Tibial artery (tissue), 4 donors: ENCODE results near the gene AKAP7.

ENCODE experiments used
- DNase-seq, 2 donors: peaks; one replicate each; pipeline ENCODE4 v3.0.0-alpha.2; 2019
- H3K27ac ChIP-seq, 2 donors: fragments of 200-600 bp; sonication (generic) in 1 of 2; 1 replicate in 1 of 2; 2 replicates in 1 of 2; pipeline ENCODE4 v1.5.1; 2018 to 2019; ENCODE audit warnings: mild to moderate bottlenecking in 1 of 2
- H3K27me3 ChIP-seq, 2 donors: fragments of 200-600 bp; sonication (generic) in 1 of 2; one replicate each; pipeline versions ENCODE4 v1.5.1 to v1.6.0; 2016 to 2019
- H3K36me3 ChIP-seq, 3 donors: fragments of 200-600 bp; sonication (generic) in 2 of 3; one replicate each; pipeline ENCODE4 v1.5.1; 2016 to 2019; ENCODE audit warnings: mild to moderate bottlenecking in 2 of 3
- H3K4me1 ChIP-seq, 4 donors: fragments of 200-600 bp; sonication (generic) in 2 of 4; 1 replicate in 3 of 4; 2 replicates in 1 of 4; pipeline ENCODE4 v1.5.1; 2016 to 2019
- H3K4me3 ChIP-seq, 2 donors: fragments of 200-600 bp; sonication (generic) in 1 of 2; 1 replicate in 1 of 2; 2 replicates in 1 of 2; pipeline ENCODE4 v1.5.1; 2018 to 2019; ENCODE audit warnings: mild to moderate bottlenecking in 2 of 2
- H3K9me3 ChIP-seq, 3 donors: fragments of 200-600 bp; sonication (generic) in 1 of 3; one replicate each; pipeline ENCODE4 v1.5.1; 2016 to 2019
- intact Hi-C: fragments of 100-400 bp; cut with DNase I; formaldehyde crosslinking; loops from one replicate; pipeline ENCODE4 v1.15.0; 2023; ENCODE audit warnings: low total_unique reads
- TF ChIP-seq, protein P1 (sequence below), 2 experiments: fragments of 200-600 bp in 1 of 2; fragments of 450-650 bp in 1 of 2; IDR thresholded peaks; one replicate each; pipeline ENCODE4 v1.5.1; 2017 to 2019; ENCODE audit warnings: antibody characterized with exemption in 2 of 2, mild to moderate bottlenecking in 1 of 2, moderate library complexity in 1 of 2

Gene AKAP7

GRCh38 chr6:131177996-131178395 lies 42.7 kb downstream of the AKAP7 start:
- H3K27ac ChIP-seq: no peak overlapping the region
- H3K4me1 ChIP-seq: no peaks in the 10 kb centered on the region
- peaks cover 0 to 27% (median 18%) of the 10 kb centered on the region in 3 donors for H3K36me3 ChIP-seq
- no peaks in the 10 kb centered on the region for H3K9me3 ChIP-seq
- TF ChIP-seq, protein P1, sequence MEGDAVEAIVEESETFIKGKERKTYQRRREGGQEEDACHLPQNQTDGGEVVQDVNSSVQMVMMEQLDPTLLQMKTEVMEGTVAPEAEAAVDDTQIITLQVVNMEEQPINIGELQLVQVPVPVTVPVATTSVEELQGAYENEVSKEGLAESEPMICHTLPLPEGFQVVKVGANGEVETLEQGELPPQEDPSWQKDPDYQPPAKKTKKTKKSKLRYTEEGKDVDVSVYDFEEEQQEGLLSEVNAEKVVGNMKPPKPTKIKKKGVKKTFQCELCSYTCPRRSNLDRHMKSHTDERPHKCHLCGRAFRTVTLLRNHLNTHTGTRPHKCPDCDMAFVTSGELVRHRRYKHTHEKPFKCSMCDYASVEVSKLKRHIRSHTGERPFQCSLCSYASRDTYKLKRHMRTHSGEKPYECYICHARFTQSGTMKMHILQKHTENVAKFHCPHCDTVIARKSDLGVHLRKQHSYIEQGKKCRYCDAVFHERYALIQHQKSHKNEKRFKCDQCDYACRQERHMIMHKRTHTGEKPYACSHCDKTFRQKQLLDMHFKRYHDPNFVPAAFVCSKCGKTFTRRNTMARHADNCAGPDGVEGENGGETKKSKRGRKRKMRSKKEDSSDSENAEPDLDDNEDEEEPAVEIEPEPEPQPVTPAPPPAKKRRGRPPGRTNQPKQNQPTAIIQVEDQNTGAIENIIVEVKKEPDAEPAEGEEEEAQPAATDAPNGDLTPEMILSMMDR (IDR thresholded peaks at IDR 0.05): no peak
- no peak for DNase-seq
- H3K4me3 ChIP-seq: no peak overlapping the region
- no peaks in the 10 kb centered on the region for H3K27me3 ChIP-seq
- intact Hi-C loops: no loop called here

- Histone ChIP-seq H3K4me1 (no peaks in the 10 kb centered on the region), H3K4me3 (no peak overlapping the region), H3K36me3 (peaks cover 16 to 26% (median 20%) of the 10 kb centered on the region in 3 donors), H3K27ac (no peak overlapping the region), H3K9me3 (no peaks in the 10 kb centered on the region), H3K27me3 (no peaks in the 10 kb centered on the region)
- intact Hi-C loops: no loop called here
- no peak for DNase-seq
- TF ChIP-seq, protein P1 (IDR thresholded peaks at IDR 0.05): no peak
Observed at GRCh38 chr6:131182991-131183425, 47.7 kb downstream of the AKAP7 start.

DNA sequence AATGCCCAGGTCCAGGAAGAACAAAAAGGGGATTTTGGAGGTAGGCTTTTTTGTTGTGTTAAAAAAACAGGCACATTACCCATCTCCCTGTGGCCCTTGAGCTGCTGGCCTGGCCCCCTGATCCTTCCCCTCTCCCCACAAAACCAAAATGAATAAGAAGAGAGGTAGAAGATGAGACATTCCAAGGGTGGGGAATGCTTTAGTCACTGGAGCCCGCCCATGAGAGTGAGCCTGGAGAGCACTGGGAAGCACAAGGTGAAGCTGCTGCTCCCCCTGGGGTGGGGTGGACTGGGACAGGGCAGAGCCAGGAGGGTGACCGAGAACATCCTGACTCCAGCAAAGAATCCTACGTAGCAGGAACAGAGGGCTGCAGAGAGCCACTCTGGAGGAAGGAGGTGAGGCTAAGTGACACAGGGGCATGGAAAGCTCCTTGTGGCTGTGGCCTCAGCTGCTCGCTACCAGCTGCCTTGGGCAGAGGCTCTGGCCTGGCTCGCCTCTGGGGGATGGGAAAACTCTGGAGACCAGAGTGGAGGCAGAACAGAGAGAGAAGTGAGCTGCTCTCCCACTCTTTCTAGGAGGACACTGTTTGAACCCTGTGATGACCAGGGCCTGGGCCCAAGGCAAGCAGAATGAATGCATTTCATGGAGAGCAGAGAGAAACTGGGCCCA lies 48.3 kb downstream of the AKAP7 start:
- DNase-seq: no peak
- Histone ChIP-seq H3K36me3 (peaks cover 11 to 21% (median 20%) of the 10 kb centered on the region in 3 donors), H3K4me1 (no peaks in the 10 kb centered on the region), H3K9me3 (no peaks in the 10 kb centered on the region), H3K27me3 (no peaks in the 10 kb centered on the region), H3K4me3 (no peak overlapping the region), H3K27ac (no peak overlapping the region)
- intact Hi-C loops: no loop called here
- TF ChIP-seq, protein P1 (IDR thresholded peaks at IDR 0.05): no peak

DNA sequence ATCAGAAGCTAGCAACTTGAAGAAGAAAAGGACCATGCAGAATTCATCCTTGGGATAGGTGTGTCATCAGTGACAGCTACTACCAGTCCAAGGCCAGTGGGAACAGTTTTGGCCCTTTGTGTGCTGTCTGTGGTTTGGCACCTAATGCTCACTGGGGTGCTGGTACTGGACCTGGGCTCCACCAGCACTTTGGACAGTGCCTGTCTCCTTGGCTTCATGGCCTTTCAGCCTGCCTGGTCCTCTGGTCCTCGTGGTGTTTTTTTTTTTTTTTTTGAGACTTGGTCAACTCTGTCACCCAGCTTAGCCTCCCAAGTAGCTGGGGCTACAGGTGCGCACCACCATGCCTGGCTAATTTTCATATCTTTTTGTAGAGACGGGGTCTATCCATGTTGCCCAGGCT lies 56.3 kb downstream of the AKAP7 start:
- TF ChIP-seq, protein P1 (IDR thresholded peaks at IDR 0.05): no peak
- intact Hi-C loops: loop anchor here (1.0 kb wide), 1 partner anchor 22 kb away; no protein-coding TSS in a partner anchor
- Histone ChIP-seq H3K4me1 (no peaks in the 10 kb centered on the region), H3K27me3 (no peaks in the 10 kb centered on the region), H3K36me3 (peaks cover 0 to 9% (median 7%) of the 10 kb centered on the region in 3 donors), H3K27ac (no peak overlapping the region), H3K4me3 (no peak overlapping the region), H3K9me3 (peaks cover 0 to 15% (median 10%) of the 10 kb centered on the region in 3 donors)
- DNase-seq: no peak

GRCh38 chr6:131197716-131198115 lies 62.4 kb downstream of the AKAP7 start:
- no peak overlapping the region for H3K27ac ChIP-seq
- no peak overlapping the region for H3K4me3 ChIP-seq
- H3K27me3 ChIP-seq: no peaks in the 10 kb centered on the region
- TF ChIP-seq, protein P1 (IDR thresholded peaks at IDR 0.05): no peak
- H3K36me3 ChIP-seq: peaks cover 7 to 24% (median 9%) of the 10 kb centered on the region in 3 donors
- H3K9me3 ChIP-seq: peaks cover 0 to 4% (median 0%) of the 10 kb centered on the region in 3 donors
- H3K4me1 ChIP-seq: no peaks in the 10 kb centered on the region
- no peak for DNase-seq
- intact Hi-C loops: no loop called here
